Smooth muscle cell of the brain vasculature (primary cell): ENCODE measurements around the gene ETS2.

Source experiments
- DNase-seq: peaks from one replicate; pipeline ENCODE4 v3.0.0-alpha.2; 2012; ENCODE audit warnings: low read depth, low spot score

Gene ETS2

DNA sequence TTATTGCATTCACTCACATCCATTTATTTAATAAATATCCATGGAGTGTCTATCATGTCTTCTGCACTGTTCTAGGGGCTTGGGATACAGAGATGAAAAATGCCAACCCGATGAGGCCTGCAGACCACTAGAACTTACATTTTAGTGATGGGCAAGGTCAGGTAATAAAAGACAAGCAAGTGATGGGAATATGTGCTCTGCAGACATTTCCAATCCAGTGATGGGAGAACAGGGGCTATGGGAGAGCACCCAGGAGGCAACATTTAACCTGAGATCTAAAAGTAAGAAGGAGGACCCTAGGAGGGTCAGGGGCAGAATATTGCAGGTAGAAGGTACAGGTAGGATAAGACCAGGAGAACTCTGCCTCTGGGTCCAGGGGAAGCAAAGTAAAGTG, 53.1 kb downstream of the ETS2 start:
- no peak for DNase-seq

GRCh38 chr21:38859852-38860251, 54.1 kb downstream of the ETS2 start:
- DNase-seq: no peak

GRCh38 chr21:38861056-38861455, 55.3 kb downstream of the ETS2 start:
- DNase-seq: no peak

GRCh38 chr21:38861989-38862683, 56.4 kb downstream of the ETS2 start:
- DNase-seq: no peak

DNA sequence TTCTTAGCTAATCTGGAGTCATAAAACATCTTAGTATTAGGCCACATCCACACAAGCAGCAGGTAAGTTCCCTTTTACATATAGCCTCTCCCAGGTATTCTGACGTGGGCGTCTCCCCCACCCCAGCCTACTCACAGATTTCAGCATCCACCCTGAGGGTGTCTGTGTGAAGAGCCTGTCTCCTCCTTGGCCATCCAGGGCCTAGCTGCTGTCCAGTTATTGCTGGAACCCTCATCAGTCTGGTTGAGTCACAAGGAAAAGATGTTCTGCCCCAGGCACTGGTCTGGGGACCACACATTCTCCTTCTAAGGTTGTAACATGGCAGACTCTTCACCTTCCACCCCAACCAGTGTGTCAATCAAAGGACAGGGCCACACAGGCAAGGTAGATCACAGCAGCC, 57.6 kb downstream of the ETS2 start:
- no peak for DNase-seq

- DNase-seq: no peak
These were observed 58.2 kb downstream of the ETS2 start for GRCh38 chr21:38863843-38864363.

GRCh38 chr21:38864964-38865363, 59.2 kb downstream of the ETS2 start:
- DNase-seq: no peak

GRCh38 chr21:38869196-38869595, 63.5 kb downstream of the ETS2 start:
- no peak for DNase-seq

DNA sequence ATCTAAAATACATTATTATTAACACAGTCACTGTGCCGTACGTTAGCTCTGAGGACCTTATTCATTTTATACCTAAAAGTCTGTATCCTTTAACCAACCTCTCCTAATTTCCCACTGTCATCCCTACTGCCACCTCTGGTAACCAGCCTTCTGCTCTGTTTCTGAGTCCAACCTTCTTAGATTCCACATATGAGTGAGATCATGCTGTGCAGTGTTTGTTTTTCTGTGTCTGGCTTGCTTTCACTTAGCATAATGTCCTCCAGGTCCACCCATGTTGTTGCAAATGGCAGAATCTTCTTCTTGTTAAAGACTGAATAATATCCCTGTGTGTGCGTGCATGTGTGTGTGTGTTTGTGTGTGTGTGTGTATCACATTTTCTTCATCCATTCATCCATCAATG, 64.2 kb downstream of the ETS2 start:
- peak; percentile 32 for DNase-seq
